Lower lobe of right lung (tissue), 2 donors: ENCODE measurements around the gene INTS6. TPM values are rescaled to one million over a fixed set of nuclear protein-coding genes. Genes with fewer than 3 reads are reported as not detected.

Experiments used
- ATAC-seq, 2 donors: fragments of 200-7000 bp; cut with Tn5 transposase; one replicate each; pipeline ENCODE4 v1.9.1; 2020 to 2022; ENCODE audit warnings: mild to moderate bottlenecking in 2 of 2, moderate library complexity in 2 of 2
- DNase-seq: peaks from one replicate; pipeline ENCODE4 v3.0.0-alpha.2; 2020
- H3K27ac ChIP-seq: fragments of 200-600 bp; one replicate; pipeline ENCODE4 v1.8.0; 2022
- H3K27me3 ChIP-seq: fragments of 200-600 bp; one replicate; pipeline ENCODE4 v1.8.0; 2022; ENCODE audit warnings: low read depth
- H3K36me3 ChIP-seq: fragments of 200-600 bp; one replicate; pipeline ENCODE4 v1.8.0; 2022; ENCODE audit warnings: mild to moderate bottlenecking
- H3K4me1 ChIP-seq: fragments of 200-600 bp; one replicate; pipeline ENCODE4 v1.8.0; 2022
- H3K4me3 ChIP-seq: fragments of 200-600 bp; one replicate; pipeline ENCODE4 v1.8.0; 2022; ENCODE audit warnings: mild to moderate bottlenecking
- H3K9me3 ChIP-seq: fragments of 200-600 bp; one replicate; pipeline ENCODE4 v1.8.0; 2022
- intact Hi-C: fragments of 100-400 bp; cut with DNase I; formaldehyde crosslinking; loops from one replicate; pipeline ENCODE4 v1.11.0; 2022
- total RNA-seq: library from RNA; stranded (reverse); fragmentation: NEBNext Ultra II Directional; extraction: Animal tissue kit (Norgen Biotek cat#: 25700); gene quantifications from one replicate; pipeline ENCODE4 v1.2.1, GENCODE V29; 2021
- TF ChIP-seq, protein P1 (sequence below): fragments of 200-600 bp; IDR thresholded peaks from one replicate; pipeline ENCODE4 v1.8.0; 2022; ENCODE audit warnings: antibody characterized with exemption, mild to moderate bottlenecking
- donor health status: DM: no; HTN: yes; CAD: no; lungs with severe emphysema.

The INTS6 gene
- total RNA-seq, 1 donor from 2014 or later, result 29.5 TPM

DNA sequence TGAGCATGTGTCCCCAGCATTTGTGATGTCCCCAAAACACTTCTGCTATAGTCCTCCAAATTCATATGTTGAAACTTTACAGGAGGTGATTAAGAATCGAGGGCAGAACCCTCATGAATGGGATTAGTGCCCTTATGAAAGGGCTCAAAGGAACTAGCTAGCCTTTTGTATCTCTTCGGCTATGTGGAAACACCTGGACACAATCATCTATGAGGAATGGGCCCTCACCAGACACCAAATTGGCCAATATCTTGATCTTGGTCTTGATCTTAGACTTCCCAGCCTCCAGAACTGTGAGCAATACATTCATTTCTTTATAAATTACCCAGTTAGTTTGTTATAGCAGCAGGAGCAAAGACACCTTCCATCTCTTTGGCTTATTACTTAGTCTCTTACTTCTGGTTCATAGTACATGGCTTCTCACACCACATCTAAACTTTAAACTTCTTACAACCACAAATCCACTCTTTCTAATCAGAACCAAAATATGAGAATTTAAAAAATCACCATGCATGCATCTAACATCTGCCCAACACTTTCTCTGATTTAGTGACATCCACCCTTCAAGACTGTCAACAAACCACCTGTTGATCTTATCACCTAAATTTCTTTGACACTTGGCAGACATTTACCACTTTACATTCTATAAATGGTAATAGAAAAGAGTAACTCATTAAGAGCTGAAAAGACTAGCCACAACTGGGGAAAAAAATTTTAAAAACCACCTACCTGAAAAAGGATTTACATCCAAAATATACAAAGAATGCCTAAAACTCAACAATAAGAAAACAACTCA lies 120.1 kb downstream of the INTS6 start:
- H3K4me3 ChIP-seq, result no peak overlapping the region
- intact Hi-C loops, result no loop called here
- no peak for DNase-seq
- no peak overlapping the region for H3K27ac ChIP-seq
- no peaks in the 10 kb centered on the region for H3K4me1 ChIP-seq
- H3K27me3 ChIP-seq, result no peaks in the 10 kb centered on the region
- TF ChIP-seq, protein P1, sequence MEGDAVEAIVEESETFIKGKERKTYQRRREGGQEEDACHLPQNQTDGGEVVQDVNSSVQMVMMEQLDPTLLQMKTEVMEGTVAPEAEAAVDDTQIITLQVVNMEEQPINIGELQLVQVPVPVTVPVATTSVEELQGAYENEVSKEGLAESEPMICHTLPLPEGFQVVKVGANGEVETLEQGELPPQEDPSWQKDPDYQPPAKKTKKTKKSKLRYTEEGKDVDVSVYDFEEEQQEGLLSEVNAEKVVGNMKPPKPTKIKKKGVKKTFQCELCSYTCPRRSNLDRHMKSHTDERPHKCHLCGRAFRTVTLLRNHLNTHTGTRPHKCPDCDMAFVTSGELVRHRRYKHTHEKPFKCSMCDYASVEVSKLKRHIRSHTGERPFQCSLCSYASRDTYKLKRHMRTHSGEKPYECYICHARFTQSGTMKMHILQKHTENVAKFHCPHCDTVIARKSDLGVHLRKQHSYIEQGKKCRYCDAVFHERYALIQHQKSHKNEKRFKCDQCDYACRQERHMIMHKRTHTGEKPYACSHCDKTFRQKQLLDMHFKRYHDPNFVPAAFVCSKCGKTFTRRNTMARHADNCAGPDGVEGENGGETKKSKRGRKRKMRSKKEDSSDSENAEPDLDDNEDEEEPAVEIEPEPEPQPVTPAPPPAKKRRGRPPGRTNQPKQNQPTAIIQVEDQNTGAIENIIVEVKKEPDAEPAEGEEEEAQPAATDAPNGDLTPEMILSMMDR, result no peak
- no peaks in the 10 kb centered on the region for H3K36me3 ChIP-seq
- no peaks in the 10 kb centered on the region for H3K9me3 ChIP-seq
- ATAC-seq, result no peak

DNA sequence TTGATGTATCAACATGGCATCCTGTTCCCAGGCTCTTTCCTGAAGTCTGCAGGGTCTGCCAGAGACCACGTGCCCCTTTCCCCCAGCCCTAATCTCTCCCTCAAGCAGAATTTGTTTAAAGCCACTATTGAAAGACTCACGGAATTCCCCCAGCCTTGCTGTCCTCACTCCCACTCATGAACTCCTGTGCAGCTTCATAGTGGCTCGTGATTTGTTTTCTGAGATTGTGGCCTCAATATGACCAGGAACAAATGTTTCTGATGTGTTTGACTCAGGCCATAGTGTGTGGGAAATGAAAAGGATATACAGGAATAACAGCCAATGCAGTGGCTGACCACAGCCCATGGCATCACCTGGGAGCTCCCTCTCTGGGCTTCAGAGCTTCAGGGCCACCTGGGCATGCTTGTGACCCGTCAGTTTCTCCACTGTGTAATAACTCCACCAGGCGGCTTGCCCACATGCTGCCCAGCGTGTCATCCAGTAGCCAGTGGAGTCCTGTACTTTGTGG lies 121.4 kb downstream of the INTS6 start:
- Histone ChIP-seq H3K4me1 (no peaks in the 10 kb centered on the region), H3K4me3 (no peak overlapping the region), H3K9me3 (no peaks in the 10 kb centered on the region), H3K27me3 (no peaks in the 10 kb centered on the region), H3K27ac (no peak overlapping the region), H3K36me3 (no peaks in the 10 kb centered on the region)
- TF ChIP-seq, protein P1, result no peak
- ATAC-seq (no peak), DNase-seq (no peak)
- intact Hi-C loops, result no loop called here

DNA sequence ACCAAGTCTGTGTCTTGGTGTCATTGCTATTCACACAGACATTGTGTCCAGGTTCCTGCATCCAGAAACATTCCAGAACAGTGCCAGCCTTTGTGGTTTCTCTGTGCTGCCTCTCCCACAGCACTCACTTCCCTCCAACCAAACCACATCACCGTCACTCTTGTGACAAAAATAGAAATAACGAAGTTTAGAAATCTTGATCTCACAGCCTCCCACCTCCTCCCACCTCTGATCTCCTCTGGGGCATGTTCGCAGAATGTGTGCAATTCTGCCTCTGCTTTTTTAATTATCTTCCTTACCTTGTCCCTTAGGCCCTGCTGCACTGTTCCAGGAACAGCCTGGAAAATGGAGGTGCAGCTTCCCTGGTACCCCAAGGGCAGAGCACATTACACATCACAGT lies 122.0 kb downstream of the INTS6 start:
- H3K27ac ChIP-seq, result no peak overlapping the region
- no peaks in the 10 kb centered on the region for H3K9me3 ChIP-seq
- intact Hi-C loops, result no loop called here
- no peaks in the 10 kb centered on the region for H3K27me3 ChIP-seq
- ATAC-seq, result peak; percentile 46 to 67
- H3K4me1 ChIP-seq, result no peaks in the 10 kb centered on the region
- TF ChIP-seq, protein P1, result no peak
- H3K4me3 ChIP-seq, result no peak overlapping the region
- H3K36me3 ChIP-seq, result no peaks in the 10 kb centered on the region
- DNase-seq, result no peak

- ATAC-seq, result no peak
- H3K27ac ChIP-seq, result no peak overlapping the region
- intact Hi-C loops, result no loop called here
Measured at GRCh38 chr13:51329606-51330005, 123.2 kb downstream of the INTS6 start.

GRCh38 chr13:51328488-51328887 lies 124.3 kb downstream of the INTS6 start:
- no peak for DNase-seq
- no peaks in the 10 kb centered on the region for H3K27me3 ChIP-seq
- H3K9me3 ChIP-seq, result no peaks in the 10 kb centered on the region
- ATAC-seq, result no peak
- TF ChIP-seq, protein P1, result no peak
- H3K4me3 ChIP-seq, result no peak overlapping the region
- H3K4me1 ChIP-seq, result no peaks in the 10 kb centered on the region
- intact Hi-C loops, result no loop called here
- H3K36me3 ChIP-seq, result no peaks in the 10 kb centered on the region
- H3K27ac ChIP-seq, result no peak overlapping the region

More at GRCh38 chr13:51329606-51330005, 123.2 kb downstream of the INTS6 start:
- no peak for DNase-seq
- Histone ChIP-seq H3K4me3 (no peak overlapping the region), H3K27me3 (no peaks in the 10 kb centered on the region), H3K4me1 (no peaks in the 10 kb centered on the region), H3K9me3 (no peaks in the 10 kb centered on the region), H3K36me3 (no peaks in the 10 kb centered on the region)
- TF ChIP-seq, protein P1, result no peak
